Skeletal muscle tissue (tissue), 4 donors: ENCODE data around the gene ZCRB1. TPM values are rescaled to one million over a fixed set of nuclear protein-coding genes. Genes with fewer than 3 reads are reported as not detected.

Experiments
- H3K27ac ChIP-seq: one replicate; pipeline ENCODE4 v1.7.0; 2013; ENCODE audit warnings: mild to moderate bottlenecking, low read depth, low read length, inconsistent platforms
- H3K27me3 ChIP-seq, 3 donors: one replicate each; pipeline ENCODE4 v1.7.0; 2013; ENCODE audit warnings: low read length in 3 of 3; ENCODE audit not compliant: control insufficient read depth in 3 of 3, insufficient read depth in 3 of 3
- H3K36me3 ChIP-seq, 3 donors: one replicate each; pipeline ENCODE4 v1.7.0; 2013; ENCODE audit warnings: low read length in 3 of 3; ENCODE audit not compliant: control insufficient read depth in 3 of 3, insufficient read depth in 3 of 3
- H3K4me1 ChIP-seq, 3 donors: one replicate each; pipeline ENCODE4 v1.7.0; 2013; ENCODE audit warnings: low read length in 3 of 3, mild to moderate bottlenecking in 3 of 3; ENCODE audit not compliant: control insufficient read depth in 3 of 3, insufficient read depth in 3 of 3
- H3K4me3 ChIP-seq, 3 donors: one replicate each; pipeline ENCODE4 v1.7.0; 2013; ENCODE audit warnings: low read length in 3 of 3
- H3K9ac ChIP-seq, 3 donors: one replicate each; pipeline ENCODE4 v1.7.0; 2013; ENCODE audit warnings: low read length in 3 of 3, mild to moderate bottlenecking in 3 of 3, moderate library complexity in 2 of 3, low read depth in 1 of 3
- H3K9me3 ChIP-seq, 3 donors: one replicate each; pipeline ENCODE4 v1.7.0; 2013; ENCODE audit warnings: low read length in 3 of 3; ENCODE audit not compliant: control insufficient read depth in 3 of 3
- total RNA-seq: library from RNA; depleted of rRNA; stranded (reverse); fragments of >200 nt; gene quantifications from one replicate; pipeline ENCODE4 v1.2.3, GENCODE V29; 2014
- donor health status: Osteomylitis.

The ZCRB1 gene
- total RNA-seq, 1 donor from 2014 or later = 6.8 TPM

GRCh38 chr12:42283739-42284138 lies 42.2 kb downstream of the ZCRB1 start:
- Histone ChIP-seq H3K9me3 (no peaks in the 10 kb centered on the region), H3K27ac (no peak overlapping the region), H3K27me3 (peaks cover 0 to 3% (median 0%) of the 10 kb centered on the region in 3 donors), H3K36me3 (no peaks in the 10 kb centered on the region), H3K9ac (no peak overlapping the region), H3K4me1 (no peaks in the 10 kb centered on the region), H3K4me3 (no peak overlapping the region)

- H3K27ac ChIP-seq = no peak overlapping the region
- no peak overlapping the region for H3K4me3 ChIP-seq
- no peaks in the 10 kb centered on the region for H3K4me1 ChIP-seq
- no peak overlapping the region for H3K9ac ChIP-seq
- no peaks in the 10 kb centered on the region for H3K36me3 ChIP-seq
- no peaks in the 10 kb centered on the region for H3K27me3 ChIP-seq
- no peaks in the 10 kb centered on the region for H3K9me3 ChIP-seq
Observed at GRCh38 chr12:42282294-42282693, 43.6 kb downstream of the ZCRB1 start.

GRCh38 chr12:42281844-42282243 lies 44.0 kb downstream of the ZCRB1 start:
- Histone ChIP-seq H3K9ac (no peak overlapping the region), H3K27me3 (no peaks in the 10 kb centered on the region), H3K36me3 (no peaks in the 10 kb centered on the region), H3K4me3 (no peak overlapping the region), H3K9me3 (no peaks in the 10 kb centered on the region), H3K4me1 (no peaks in the 10 kb centered on the region), H3K27ac (no peak overlapping the region)

GRCh38 chr12:42281278-42281677 lies 44.6 kb downstream of the ZCRB1 start:
- H3K36me3 ChIP-seq = no peaks in the 10 kb centered on the region
- H3K27me3 ChIP-seq = no peaks in the 10 kb centered on the region
- H3K9ac ChIP-seq = no peak overlapping the region
- H3K27ac ChIP-seq = no peak overlapping the region
- H3K4me3 ChIP-seq = no peak overlapping the region
- H3K4me1 ChIP-seq = no peaks in the 10 kb centered on the region
- H3K9me3 ChIP-seq = no peaks in the 10 kb centered on the region

- H3K36me3 ChIP-seq = no peaks in the 10 kb centered on the region
- H3K27ac ChIP-seq = no peak overlapping the region
- no peaks in the 10 kb centered on the region for H3K4me1 ChIP-seq
- H3K9ac ChIP-seq = no peak overlapping the region
- no peaks in the 10 kb centered on the region for H3K27me3 ChIP-seq
- H3K4me3 ChIP-seq = no peak overlapping the region
- H3K9me3 ChIP-seq = no peaks in the 10 kb centered on the region
Observed at GRCh38 chr12:42278128-42278510, 47.8 kb downstream of the ZCRB1 start.

- H3K4me1 ChIP-seq = no peaks in the 10 kb centered on the region
- no peak overlapping the region for H3K27ac ChIP-seq
- no peak overlapping the region for H3K4me3 ChIP-seq
- no peaks in the 10 kb centered on the region for H3K36me3 ChIP-seq
- H3K9ac ChIP-seq = no peak overlapping the region
- H3K27me3 ChIP-seq = no peaks in the 10 kb centered on the region
- no peaks in the 10 kb centered on the region for H3K9me3 ChIP-seq
Observed at GRCh38 chr12:42277396-42278127, 48.3 kb downstream of the ZCRB1 start.

- Histone ChIP-seq H3K27ac (no peak overlapping the region), H3K9ac (no peak overlapping the region), H3K4me3 (no peak overlapping the region), H3K9me3 (no peaks in the 10 kb centered on the region), H3K27me3 (no peaks in the 10 kb centered on the region), H3K4me1 (no peaks in the 10 kb centered on the region), H3K36me3 (no peaks in the 10 kb centered on the region)
Observed at GRCh38 chr12:42275499-42275898, 50.4 kb downstream of the ZCRB1 start.

GRCh38 chr12:42273706-42274105 lies 52.2 kb downstream of the ZCRB1 start:
- no peaks in the 10 kb centered on the region for H3K9me3 ChIP-seq
- H3K27ac ChIP-seq = no peak overlapping the region
- no peaks in the 10 kb centered on the region for H3K27me3 ChIP-seq
- no peak overlapping the region for H3K4me3 ChIP-seq
- H3K4me1 ChIP-seq = no peaks in the 10 kb centered on the region
- H3K9ac ChIP-seq = no peak overlapping the region
- no peaks in the 10 kb centered on the region for H3K36me3 ChIP-seq

- Histone ChIP-seq H3K27me3 (peaks cover 0 to 6% (median 0%) of the 10 kb centered on the region in 3 donors), H3K9me3 (no peaks in the 10 kb centered on the region), H3K4me3 (no peak overlapping the region), H3K9ac (no peak overlapping the region), H3K36me3 (no peaks in the 10 kb centered on the region), H3K4me1 (no peaks in the 10 kb centered on the region), H3K27ac (no peak overlapping the region)
Observed at GRCh38 chr12:42270596-42270995, 55.3 kb downstream of the ZCRB1 start.

GRCh38 chr12:42267413-42268190 lies 58.3 kb downstream of the ZCRB1 start:
- H3K27ac ChIP-seq = no peak overlapping the region
- no peak overlapping the region for H3K9ac ChIP-seq
- H3K4me1 ChIP-seq = no peaks in the 10 kb centered on the region
- H3K9me3 ChIP-seq = no peaks in the 10 kb centered on the region
- no peak overlapping the region for H3K4me3 ChIP-seq
- H3K27me3 ChIP-seq = peaks cover 0 to 6% (median 0%) of the 10 kb centered on the region in 3 donors
- H3K36me3 ChIP-seq = no peaks in the 10 kb centered on the region
